ENCODE results near the gene HEMK1.

GRCh38 chr3:50626401-50626800 lies 57.1 kb downstream of the HEMK1 start:
- no peak for TF ChIP-seq CTCF (IDR thresholded peaks at IDR 0.05 in 4 of 5, conservative IDR thresholded peaks at IDR 0.05 in 1 of 5)
- no peak for TF ChIP-seq POLR2A (IDR thresholded peaks at IDR 0.05)

All from gastrocnemius medialis (tissue), 4 donors.